ENCODE data around the gene TOP1. TPM values are rescaled to one million over a fixed set of nuclear protein-coding genes. Genes with fewer than 3 reads are reported as not detected.
A peak's percentile ranks its signal among the peaks of the same experiment; 100 is the strongest.

TOP1 gene
- 9.4 TPM for total RNA-seq

DNA sequence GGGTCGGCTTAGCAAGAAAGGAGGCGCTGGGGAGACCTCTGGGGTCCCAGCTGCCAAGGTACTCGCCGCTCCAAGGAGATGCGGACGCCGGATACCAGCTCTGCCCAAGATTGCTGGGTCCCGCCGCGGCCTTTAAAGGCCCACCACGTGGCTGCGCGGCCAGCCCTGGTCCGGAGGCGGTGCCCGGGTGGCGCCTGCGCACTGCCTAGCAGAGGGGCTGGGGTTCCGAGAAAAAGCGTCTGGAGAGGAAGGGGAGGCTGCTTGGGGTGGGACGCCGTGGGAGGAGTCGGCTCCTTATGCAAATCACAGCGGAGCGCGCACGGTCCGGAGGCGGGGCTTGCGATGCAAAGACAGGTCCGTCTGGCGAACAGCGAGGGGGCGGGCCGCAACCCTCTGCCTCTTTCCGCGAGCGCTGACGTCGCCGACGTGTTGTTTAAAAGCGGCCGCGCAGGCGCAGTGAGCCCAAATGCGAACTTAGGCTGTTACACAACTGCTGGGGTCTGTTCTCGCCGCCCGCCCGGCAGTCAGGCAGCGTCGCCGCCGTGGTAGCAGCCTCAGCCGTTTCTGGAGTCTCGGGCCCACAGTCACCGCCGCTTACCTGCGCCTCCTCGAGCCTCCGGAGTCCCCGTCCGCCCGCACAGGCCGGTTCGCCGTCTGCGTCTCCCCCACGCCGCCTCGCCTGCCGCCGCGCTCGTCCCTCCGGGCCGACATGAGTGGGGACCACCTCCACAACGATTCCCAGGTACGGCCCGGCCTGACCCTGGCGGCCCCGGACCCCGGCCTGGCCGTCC is at the start of gene TOP1:
Gene TOP1, plus strand, starts transcription at position 464 of the 791 bp plus-strand sequence. Its CDS starts 246 bp downstream, at position 710.
- Histone ChIP-seq H3K27ac (peak within 1 kb of the TSS; percentile 95 to 100), H3K27me3 (no peaks in the 10 kb centered on the region), H3K9me3 (no peaks in the 10 kb centered on the region), H3K4me3 (peak within 1 kb of the TSS; percentile 90 to 99), H3K4me1 (peaks cover 10 to 34% of the 10 kb centered on the region in 2 donors), H3K36me3 (no peaks in the 10 kb centered on the region)
- peak; percentile 100 for DNase-seq (ENCODE audit: low spot score in 2 of 2)
- intact Hi-C loops (cut with DNase I) = loop anchor here (1.0 to 5.0 kb wide), 4 partner anchors 44 to 664 kb away; partner anchors contain the start of gene PLCG1
- TF ChIP-seq, protein P1, sequence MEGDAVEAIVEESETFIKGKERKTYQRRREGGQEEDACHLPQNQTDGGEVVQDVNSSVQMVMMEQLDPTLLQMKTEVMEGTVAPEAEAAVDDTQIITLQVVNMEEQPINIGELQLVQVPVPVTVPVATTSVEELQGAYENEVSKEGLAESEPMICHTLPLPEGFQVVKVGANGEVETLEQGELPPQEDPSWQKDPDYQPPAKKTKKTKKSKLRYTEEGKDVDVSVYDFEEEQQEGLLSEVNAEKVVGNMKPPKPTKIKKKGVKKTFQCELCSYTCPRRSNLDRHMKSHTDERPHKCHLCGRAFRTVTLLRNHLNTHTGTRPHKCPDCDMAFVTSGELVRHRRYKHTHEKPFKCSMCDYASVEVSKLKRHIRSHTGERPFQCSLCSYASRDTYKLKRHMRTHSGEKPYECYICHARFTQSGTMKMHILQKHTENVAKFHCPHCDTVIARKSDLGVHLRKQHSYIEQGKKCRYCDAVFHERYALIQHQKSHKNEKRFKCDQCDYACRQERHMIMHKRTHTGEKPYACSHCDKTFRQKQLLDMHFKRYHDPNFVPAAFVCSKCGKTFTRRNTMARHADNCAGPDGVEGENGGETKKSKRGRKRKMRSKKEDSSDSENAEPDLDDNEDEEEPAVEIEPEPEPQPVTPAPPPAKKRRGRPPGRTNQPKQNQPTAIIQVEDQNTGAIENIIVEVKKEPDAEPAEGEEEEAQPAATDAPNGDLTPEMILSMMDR (IDR thresholded peaks at IDR 0.05) = peak in 1 of 3 experiments; percentile 10

GRCh38 chr20:40979247-40979646 is 49.4 kb upstream of the TOP1 start:
- Histone ChIP-seq H3K4me1 (no peaks in the 10 kb centered on the region), H3K27ac (no peak overlapping the region), H3K4me3 (no peak overlapping the region), H3K36me3 (no peaks in the 10 kb centered on the region), H3K27me3 (no peaks in the 10 kb centered on the region), H3K9me3 (peaks cover 0 to 9% of the 10 kb centered on the region in 2 donors)
- TF ChIP-seq, protein P1 (IDR thresholded peaks at IDR 0.05) = no peak
- DNase-seq (ENCODE audit: low spot score in 2 of 2) = no peak
- intact Hi-C loops (cut with DNase I) = no loop called here

DNA sequence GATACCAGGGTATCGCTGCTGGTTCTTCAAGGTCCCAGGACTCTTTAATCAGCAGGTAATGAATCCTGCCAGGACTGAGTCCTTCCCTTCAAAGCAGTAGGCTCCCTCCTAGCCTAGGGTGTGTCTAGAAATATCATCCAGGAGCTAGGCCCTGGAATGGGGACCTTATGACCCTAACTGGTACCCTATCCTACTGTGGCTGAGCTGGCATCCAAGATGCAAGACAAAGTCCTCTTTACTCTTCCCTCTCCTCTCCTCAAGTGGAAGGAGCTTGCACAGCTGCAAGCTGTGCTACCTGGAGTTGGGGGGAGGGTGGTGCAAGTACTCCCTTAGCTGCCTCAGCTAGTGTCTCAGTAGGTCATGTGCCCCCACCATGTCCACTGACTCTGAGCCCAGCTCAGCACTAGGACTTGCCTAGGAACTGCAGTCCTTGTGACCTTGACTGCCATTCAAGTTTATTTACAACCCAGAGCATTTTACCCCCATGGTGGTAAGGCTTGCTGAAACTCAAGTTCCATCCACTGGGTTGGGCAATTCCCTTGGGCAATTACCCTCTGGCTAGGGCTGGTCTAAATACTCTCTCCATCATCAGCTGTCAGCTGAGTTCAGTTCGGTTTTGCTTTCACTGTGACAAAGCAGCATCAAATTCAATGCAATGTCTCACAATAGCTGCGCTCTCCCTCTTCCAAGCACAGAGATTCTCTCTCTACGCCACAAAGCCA is 48.4 kb upstream of the TOP1 start:
- H3K4me1 ChIP-seq = no peaks in the 10 kb centered on the region
- TF ChIP-seq, protein P1 (IDR thresholded peaks at IDR 0.05) = no peak
- intact Hi-C loops (cut with DNase I) = no loop called here
- H3K4me3 ChIP-seq = no peak overlapping the region
- peaks cover 0 to 9% of the 10 kb centered on the region in 2 donors for H3K9me3 ChIP-seq
- H3K27ac ChIP-seq = no peak overlapping the region
- no peak for DNase-seq (ENCODE audit: low spot score in 2 of 2)
- no peaks in the 10 kb centered on the region for H3K27me3 ChIP-seq
- no peaks in the 10 kb centered on the region for H3K36me3 ChIP-seq

DNA sequence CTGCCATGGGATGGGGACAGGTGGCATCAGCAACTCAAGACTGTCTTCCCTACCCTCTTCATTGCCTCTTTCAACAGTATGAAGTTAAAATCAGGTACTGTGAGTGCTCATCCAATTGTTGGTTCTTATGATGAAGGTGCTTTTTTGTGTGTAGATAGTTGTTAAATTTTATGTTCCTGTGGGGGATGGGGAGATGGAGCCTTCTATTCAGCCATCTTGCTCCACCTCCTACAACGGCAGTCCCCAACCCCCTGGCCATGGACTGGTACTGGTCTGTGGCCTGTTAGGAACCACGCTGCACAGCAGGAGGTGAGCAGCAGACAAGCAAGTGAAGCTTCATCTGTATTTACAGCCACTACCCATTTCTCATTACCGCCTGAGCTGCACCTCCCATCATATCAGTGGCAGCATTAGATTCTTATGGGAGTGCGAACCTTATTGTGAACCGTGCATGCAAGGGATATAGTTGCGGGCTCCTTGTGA is 47.8 kb upstream of the TOP1 start:
- H3K9me3 ChIP-seq = peaks cover 0 to 9% of the 10 kb centered on the region in 2 donors
- H3K4me1 ChIP-seq = no peaks in the 10 kb centered on the region
- H3K27me3 ChIP-seq = no peaks in the 10 kb centered on the region
- no peak overlapping the region for H3K27ac ChIP-seq
- no peak overlapping the region for H3K4me3 ChIP-seq
- H3K36me3 ChIP-seq = no peaks in the 10 kb centered on the region
- TF ChIP-seq, protein P1 (IDR thresholded peaks at IDR 0.05) = no peak
- DNase-seq (ENCODE audit: low spot score in 2 of 2) = no peak
- intact Hi-C loops (cut with DNase I) = no loop called here

- TF ChIP-seq, protein P1 (IDR thresholded peaks at IDR 0.05) = no peak
- DNase-seq (ENCODE audit: low spot score in 2 of 2) = no peak
Measured at GRCh38 chr20:40982415-40983145, 46.0 kb upstream of the TOP1 start.

More at GRCh38 chr20:40982415-40983145, 46.0 kb upstream of the TOP1 start:
- peaks cover 0 to under 1% of the 10 kb centered on the region in 2 donors for H3K9me3 ChIP-seq
- H3K4me3 ChIP-seq = no peak overlapping the region
- no peaks in the 10 kb centered on the region for H3K27me3 ChIP-seq
- no peaks in the 10 kb centered on the region for H3K36me3 ChIP-seq
- intact Hi-C loops (cut with DNase I) = no loop called here
- H3K4me1 ChIP-seq = no peaks in the 10 kb centered on the region
- no peak overlapping the region for H3K27ac ChIP-seq
